Activated T-helper 2 cell treated with anti-CD3 and anti-CD28 coated beads, Interferon-gamma antibody, Interleukin-2, Interleukin-4, amounts not matched to agents 10 μg/mL and 5 μg/mL and 100 μg/mL, durations not matched to agents 14 hours and 24 hours and 36 hours (primary cell): ENCODE results near the gene STARD4. TPM values are rescaled to one million over a fixed set of nuclear protein-coding genes. Genes with fewer than 3 reads are reported as not detected.
A peak's percentile ranks its signal among the peaks of the same experiment; 100 is the strongest.

Source experiments
- DNase-seq: peaks from one replicate; pipeline ENCODE4 v3.0.0; 2021; ENCODE audit warnings: low spot score
- H3K27ac Mint-ChIP-seq: one replicate; pipeline ENCODE4 v1.8.0; 2021; ENCODE audit warnings: mixed read lengths
- H3K27me3 Mint-ChIP-seq: one replicate; pipeline ENCODE4 v1.8.0; 2021; ENCODE audit warnings: low read depth, mixed read lengths
- H3K36me3 Mint-ChIP-seq: one replicate; pipeline ENCODE4 v1.8.0; 2021; ENCODE audit warnings: low read depth, mixed read lengths
- H3K4me1 Mint-ChIP-seq: one replicate; pipeline ENCODE4 v1.8.0; 2021; ENCODE audit warnings: low read depth, mixed read lengths
- H3K4me3 Mint-ChIP-seq: one replicate; pipeline ENCODE4 v1.8.0; 2021; ENCODE audit warnings: low read depth, mild to moderate bottlenecking, moderate library complexity, mixed read lengths
- H3K9me3 Mint-ChIP-seq: one replicate; pipeline ENCODE4 v1.8.0; 2021; ENCODE audit warnings: mixed read lengths
- intact Hi-C: fragments of 100-400 bp; cut with micrococcal nuclease; formaldehyde crosslinking; loops from one replicate; pipeline ENCODE4 v1.15.1; 2023
- total RNA-seq: library from RNA; stranded (reverse); gene quantifications from 2 replicates; pipeline ENCODE4 v1.2.3, GENCODE V29; 2022

The STARD4 gene, protein sequence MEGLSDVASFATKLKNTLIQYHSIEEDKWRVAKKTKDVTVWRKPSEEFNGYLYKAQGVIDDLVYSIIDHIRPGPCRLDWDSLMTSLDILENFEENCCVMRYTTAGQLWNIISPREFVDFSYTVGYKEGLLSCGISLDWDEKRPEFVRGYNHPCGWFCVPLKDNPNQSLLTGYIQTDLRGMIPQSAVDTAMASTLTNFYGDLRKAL
- total RNA-seq: 222 and 230 TPM in 2 replicates

DNA sequence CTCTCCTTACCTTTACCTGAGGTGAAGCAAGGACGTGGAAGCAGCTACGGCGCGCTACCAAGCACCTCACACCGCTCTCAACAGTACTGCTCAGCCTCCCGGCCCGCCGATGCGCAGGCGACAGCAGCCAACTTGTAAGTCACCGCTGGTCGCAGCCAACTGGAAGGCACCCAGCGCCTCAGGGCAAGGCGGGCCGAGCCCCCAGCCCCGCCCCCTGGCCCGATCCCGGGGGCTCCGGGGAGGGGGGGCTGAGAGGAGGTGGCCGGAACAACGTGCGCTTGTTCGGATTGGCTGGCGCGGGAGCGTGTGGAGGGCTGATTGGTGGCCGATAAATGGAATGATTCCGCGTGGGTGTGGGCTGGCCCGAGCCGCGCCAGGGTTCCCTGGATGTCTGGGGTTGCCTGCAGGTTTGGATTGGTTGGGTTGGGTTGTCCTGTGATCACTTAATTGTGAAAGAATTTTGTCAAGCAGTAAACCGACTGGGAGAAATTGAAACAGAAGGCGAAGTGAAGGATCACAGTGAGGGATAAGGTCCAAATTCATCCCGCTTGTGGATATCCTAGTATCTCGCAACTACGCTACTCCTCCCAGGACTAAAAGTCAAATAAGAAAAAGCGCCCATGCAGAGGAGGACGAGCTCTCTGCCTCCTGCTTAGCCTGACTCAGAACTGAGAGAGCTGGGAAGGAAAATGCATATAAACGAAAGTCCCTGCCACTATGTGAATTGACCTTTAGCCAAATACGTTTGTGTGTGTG, at the start of gene STARD4:
Gene STARD4 (minus strand): TSS at position 161 of the 756 bp plus-strand sequence. CDS start 5,102 bp downstream, outside the sequence.
- H3K9me3 Mint-ChIP-seq: no peaks in the 10 kb centered on the region
- peaks cover 54% of the 10 kb centered on the region for H3K4me1 Mint-ChIP-seq
- peak; percentile 93 for DNase-seq
- peak within 1 kb of the TSS; percentile 99 for H3K27ac Mint-ChIP-seq
- intact Hi-C loops: loop anchor here (1.0 to 10.0 kb wide), 11 partner anchors 14 to 1192 kb away; partner anchors contain the start of gene WDR36
- H3K36me3 Mint-ChIP-seq: peaks cover 42% of the 10 kb centered on the region
- no peaks in the 10 kb centered on the region for H3K27me3 Mint-ChIP-seq
- peak within 1 kb of the TSS; percentile 92 for H3K4me3 Mint-ChIP-seq

DNA sequence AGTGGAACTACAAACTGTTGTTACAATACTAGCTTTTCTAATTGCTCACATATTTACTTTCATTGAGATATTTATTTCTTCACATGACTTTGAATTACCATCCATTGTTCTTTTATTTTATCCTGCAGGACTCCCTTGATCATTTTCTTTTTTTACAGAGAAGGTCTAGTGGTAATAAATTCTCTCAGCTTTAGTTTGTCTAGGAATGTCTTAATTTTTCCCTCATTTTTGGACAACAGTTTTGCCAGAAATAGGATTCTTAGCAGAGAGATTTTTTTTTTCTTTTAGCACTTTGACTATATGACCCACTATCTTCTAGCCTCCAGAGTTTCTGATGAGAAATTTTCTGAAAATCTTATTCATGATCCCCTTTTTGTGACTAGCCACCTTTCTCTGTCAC, 47.3 kb upstream of the STARD4 start:
- DNase-seq: no peak
- Mint-ChIP-seq H3K4me1 (no peaks in the 10 kb centered on the region), H3K27ac (no peak overlapping the region), H3K36me3 (no peaks in the 10 kb centered on the region), H3K27me3 (peaks cover 18% of the 10 kb centered on the region), H3K4me3 (no peak overlapping the region), H3K9me3 (peaks cover 17% of the 10 kb centered on the region)
- intact Hi-C loops: no loop called here

DNA sequence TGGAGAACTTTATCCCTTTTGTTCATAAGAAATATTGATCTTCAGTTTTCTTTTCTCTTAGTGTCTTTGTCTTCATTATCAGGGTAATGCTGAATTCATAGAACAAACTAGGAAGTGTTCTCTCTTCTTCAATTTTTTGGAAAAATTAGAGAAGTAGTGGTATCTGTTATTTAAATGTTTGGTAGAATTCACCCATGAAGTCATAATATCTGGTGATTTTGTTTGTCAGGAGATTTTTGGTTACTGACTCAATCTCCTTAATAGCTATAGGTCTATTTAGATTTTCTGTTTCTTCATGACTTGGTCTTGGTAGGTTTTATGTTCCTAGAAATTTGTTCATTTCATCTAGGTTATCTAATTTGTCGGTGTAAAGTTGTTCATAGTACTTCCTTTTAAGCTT, 45.4 kb upstream of the STARD4 start:
- Mint-ChIP-seq H3K4me3 (no peak overlapping the region), H3K36me3 (no peaks in the 10 kb centered on the region), H3K9me3 (peaks cover 17% of the 10 kb centered on the region), H3K27ac (no peak overlapping the region), H3K4me1 (peaks cover 5% of the 10 kb centered on the region), H3K27me3 (peaks cover 18% of the 10 kb centered on the region)
- DNase-seq: no peak
- intact Hi-C loops: no loop called here

DNA sequence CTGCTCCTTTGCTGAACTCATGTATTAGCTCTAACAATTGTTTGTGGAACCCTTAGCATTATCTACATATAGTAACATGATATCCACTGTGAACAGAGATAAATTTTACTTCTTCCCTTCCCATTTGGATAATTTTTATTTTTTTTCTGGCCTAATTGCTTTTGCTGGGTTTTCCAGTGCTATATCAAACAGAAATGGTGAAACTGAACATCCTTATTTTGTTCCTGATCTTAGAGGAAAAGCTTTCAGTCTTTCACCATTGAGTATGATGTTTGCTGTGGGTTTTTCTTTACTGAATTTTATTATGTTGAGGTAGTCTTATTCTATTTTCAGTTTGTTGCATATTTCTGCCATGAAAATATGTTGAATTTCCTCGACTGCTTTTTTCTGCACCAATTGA, 44.8 kb upstream of the STARD4 start:
- no peak for DNase-seq
- Mint-ChIP-seq H3K27me3 (peaks cover 15% of the 10 kb centered on the region), H3K36me3 (no peaks in the 10 kb centered on the region), H3K9me3 (peaks cover 17% of the 10 kb centered on the region), H3K27ac (no peak overlapping the region), H3K4me1 (peaks cover 7% of the 10 kb centered on the region), H3K4me3 (no peak overlapping the region)
- intact Hi-C loops: no loop called here

DNA sequence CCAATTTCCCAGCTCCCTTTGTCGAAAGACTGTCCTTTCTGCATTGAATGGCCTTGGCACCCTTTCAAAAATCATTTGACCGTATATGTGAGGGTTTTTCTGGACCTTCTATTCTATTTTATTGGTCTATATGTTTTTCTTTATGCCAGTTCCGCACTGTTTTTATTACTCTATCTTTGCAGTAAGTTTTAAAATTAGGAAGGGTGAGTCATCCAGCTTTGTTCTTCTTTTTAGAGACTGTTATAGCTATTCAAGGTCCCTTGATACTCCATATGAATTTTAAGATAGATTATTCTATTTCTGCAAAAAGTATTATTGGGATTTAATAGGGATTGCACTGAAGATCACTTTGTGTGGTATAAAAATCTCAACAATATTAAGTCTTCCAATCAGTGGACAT, 44.2 kb upstream of the STARD4 start:
- peaks cover 13% of the 10 kb centered on the region for H3K4me1 Mint-ChIP-seq
- peaks cover 17% of the 10 kb centered on the region for H3K9me3 Mint-ChIP-seq
- no peak overlapping the region for H3K4me3 Mint-ChIP-seq
- no peak overlapping the region for H3K27ac Mint-ChIP-seq
- no peak for DNase-seq
- H3K27me3 Mint-ChIP-seq: peaks cover 15% of the 10 kb centered on the region
- intact Hi-C loops: no loop called here
- no peaks in the 10 kb centered on the region for H3K36me3 Mint-ChIP-seq

DNA sequence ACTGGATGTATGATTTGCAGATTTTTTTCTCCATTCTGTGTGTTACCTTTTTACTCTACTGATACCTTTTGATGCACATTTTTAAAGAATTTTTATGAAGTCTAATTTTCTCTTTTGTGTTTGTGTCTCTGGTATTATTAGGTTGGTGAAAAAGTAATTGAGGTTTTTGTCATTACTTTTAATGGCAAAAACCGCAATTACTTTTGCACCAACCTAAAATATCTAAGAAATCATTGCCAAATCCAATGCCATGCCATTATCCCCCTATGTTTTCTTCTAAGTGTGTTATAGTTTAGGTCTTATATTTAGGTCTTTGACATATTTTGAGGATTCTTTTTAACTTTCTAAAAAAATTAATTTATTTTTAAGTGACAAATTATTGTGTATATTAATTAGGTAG, 43.4 kb upstream of the STARD4 start:
- no peak overlapping the region for H3K27ac Mint-ChIP-seq
- peaks cover 17% of the 10 kb centered on the region for H3K9me3 Mint-ChIP-seq
- intact Hi-C loops: no loop called here

DNA sequence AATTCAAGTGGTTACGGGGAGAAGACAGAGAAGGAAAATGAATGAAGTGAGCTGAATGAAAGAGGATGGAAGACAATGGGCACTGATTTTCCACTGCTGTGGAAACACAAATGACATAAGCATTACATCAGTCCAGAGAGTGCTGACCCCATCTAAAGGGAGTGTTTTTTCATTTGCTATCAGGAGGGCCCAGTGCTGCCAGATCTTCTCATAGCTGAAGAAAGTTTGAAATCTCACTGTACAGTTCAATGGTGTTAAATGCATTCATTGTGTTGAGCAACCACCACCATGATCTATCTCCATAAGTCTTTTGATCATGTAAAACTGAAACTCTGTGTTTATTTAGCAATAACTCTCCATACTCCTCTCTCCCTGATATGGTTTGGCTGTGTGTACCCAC, 41.5 kb upstream of the STARD4 start:
- H3K27ac Mint-ChIP-seq: no peak overlapping the region
- intact Hi-C loops: loop anchor here (5.0 kb wide), 2 partner anchors 143 to 203 kb away; partner anchors contain the start of gene NREP

More for the DNA sequence above, 43.4 kb upstream of the STARD4 start:
- Mint-ChIP-seq H3K4me1 (peaks cover 21% of the 10 kb centered on the region), H3K27me3 (peaks cover 15% of the 10 kb centered on the region), H3K36me3 (no peaks in the 10 kb centered on the region), H3K4me3 (no peak overlapping the region)
- DNase-seq: no peak

DNA sequence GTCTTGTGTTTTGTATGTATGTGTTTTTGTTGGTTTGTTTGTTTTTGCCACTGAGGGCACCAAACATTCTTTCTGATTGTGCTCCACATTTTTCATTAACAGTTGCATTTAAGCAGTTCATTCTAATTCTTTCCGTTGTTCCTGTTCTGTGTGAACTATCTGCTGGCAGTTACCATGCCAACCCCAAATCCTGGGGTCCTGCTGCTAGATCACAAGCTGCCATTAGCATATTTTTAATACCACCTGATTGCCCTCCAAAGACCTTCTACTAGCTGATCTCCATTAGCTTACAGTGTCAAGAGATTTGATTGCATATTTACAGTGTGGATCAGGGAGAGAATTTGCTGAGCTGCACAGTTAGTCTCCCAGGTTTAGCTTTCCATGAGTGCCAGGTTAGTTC, 40.6 kb upstream of the STARD4 start:
- Mint-ChIP-seq H3K36me3 (no peaks in the 10 kb centered on the region), H3K4me3 (no peak overlapping the region), H3K27me3 (peaks cover 6% of the 10 kb centered on the region), H3K27ac (no peak overlapping the region), H3K4me1 (peaks cover 30% of the 10 kb centered on the region), H3K9me3 (peaks cover 10% of the 10 kb centered on the region)
- no peak for DNase-seq
- intact Hi-C loops: loop anchor here (5.0 kb wide), 2 partner anchors 144 to 204 kb away; partner anchors contain the start of gene NREP

More for the DNA sequence above, 41.5 kb upstream of the STARD4 start:
- Mint-ChIP-seq H3K27me3 (peaks cover 6% of the 10 kb centered on the region), H3K36me3 (no peaks in the 10 kb centered on the region), H3K4me3 (no peak overlapping the region), H3K4me1 (peaks cover 30% of the 10 kb centered on the region), H3K9me3 (peaks cover 10% of the 10 kb centered on the region)
- DNase-seq: no peak

DNA sequence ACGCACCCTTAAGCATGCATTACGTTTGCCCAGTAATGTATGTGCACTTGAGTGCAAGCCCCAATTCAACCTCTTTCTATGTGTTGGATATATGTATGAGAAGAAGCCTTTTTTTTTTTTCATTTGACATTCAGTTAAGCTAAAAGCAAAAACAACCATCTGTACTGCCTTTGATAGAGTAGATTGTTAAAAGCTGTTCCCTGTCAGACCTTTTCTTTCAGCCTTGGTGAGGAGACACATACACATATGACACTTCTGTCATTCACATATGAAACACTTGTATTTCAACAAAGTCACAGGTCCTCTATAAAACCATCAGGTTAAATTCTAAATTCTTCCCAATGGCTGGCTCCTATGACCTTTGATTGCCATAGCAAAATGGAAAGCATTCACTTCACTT, 40.2 kb upstream of the STARD4 start:
- peaks cover 10% of the 10 kb centered on the region for H3K9me3 Mint-ChIP-seq
- no peak overlapping the region for H3K27ac Mint-ChIP-seq
- H3K36me3 Mint-ChIP-seq: no peaks in the 10 kb centered on the region
- intact Hi-C loops: loop anchor here (5.0 kb wide), 2 partner anchors 145 to 205 kb away; partner anchors contain the start of gene NREP
- H3K4me1 Mint-ChIP-seq: peaks cover 30% of the 10 kb centered on the region
- H3K27me3 Mint-ChIP-seq: peaks cover 2% of the 10 kb centered on the region
- no peak overlapping the region for H3K4me3 Mint-ChIP-seq
- DNase-seq: no peak

DNA sequence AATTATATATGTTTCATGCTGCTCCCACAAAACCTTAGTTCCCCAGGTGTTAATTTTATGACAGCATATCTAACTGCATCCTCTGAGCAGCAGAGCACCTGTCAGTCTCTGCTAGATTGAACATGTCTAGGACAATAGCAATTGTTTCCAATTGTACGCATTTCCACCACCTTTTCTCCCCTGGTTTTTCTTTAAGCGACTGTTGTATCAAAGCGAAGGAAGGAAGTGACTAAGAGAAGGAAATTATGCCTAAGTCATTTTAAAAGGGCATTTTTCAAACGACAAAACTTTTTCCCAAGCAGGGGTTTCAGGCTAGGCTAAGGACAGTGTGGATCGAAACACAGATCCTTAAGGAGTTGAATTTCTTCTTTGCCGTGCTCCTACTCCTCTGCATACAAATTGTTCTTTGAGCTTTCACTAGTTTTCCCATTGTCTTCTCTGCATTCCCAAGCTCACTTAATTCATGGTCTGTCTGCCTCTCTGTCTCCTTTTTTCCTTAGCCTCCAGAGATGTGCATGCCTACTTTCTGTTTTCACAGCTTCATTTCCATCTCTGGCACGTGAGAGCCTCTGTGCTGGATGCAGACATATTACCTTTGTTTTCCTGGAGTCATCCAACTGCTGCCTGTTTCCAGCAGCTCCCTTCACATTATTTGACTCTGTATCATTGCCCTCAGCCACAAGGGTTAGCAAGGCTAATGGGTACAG, 39.4 kb upstream of the STARD4 start:
- Mint-ChIP-seq H3K4me3 (no peak overlapping the region), H3K27ac (peak overlapping the region; percentile 43), H3K27me3 (no peaks in the 10 kb centered on the region), H3K4me1 (peaks cover 30% of the 10 kb centered on the region), H3K36me3 (no peaks in the 10 kb centered on the region), H3K9me3 (peaks cover 5% of the 10 kb centered on the region)
- no peak for DNase-seq
- intact Hi-C loops: loop anchor here (2.0 to 5.0 kb wide), 5 partner anchors 21 to 206 kb away; partner anchors contain the start of gene NREP

DNA sequence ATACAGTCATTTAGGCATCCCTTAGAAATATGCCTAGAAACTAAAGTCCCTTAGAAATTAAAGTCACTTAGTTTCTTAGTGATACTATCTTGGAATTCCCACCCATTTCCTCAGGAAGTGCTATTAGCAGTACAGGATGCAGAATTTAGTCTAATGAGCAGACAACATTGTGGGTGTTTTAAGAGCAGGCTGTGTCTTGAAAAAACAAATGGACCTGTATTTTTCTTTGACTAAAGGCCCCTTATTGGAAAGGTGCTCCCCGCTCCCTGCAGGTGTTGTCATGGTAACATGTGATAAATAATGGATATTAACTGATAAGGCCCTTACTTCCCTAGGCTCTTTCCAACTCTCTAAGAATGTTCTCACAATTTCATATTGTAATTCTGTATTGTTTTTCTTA, 38.8 kb upstream of the STARD4 start:
- H3K4me1 Mint-ChIP-seq: peaks cover 30% of the 10 kb centered on the region
- H3K4me3 Mint-ChIP-seq: no peak overlapping the region
- no peaks in the 10 kb centered on the region for H3K36me3 Mint-ChIP-seq
- peaks cover 5% of the 10 kb centered on the region for H3K9me3 Mint-ChIP-seq
- peak overlapping the region; percentile 43 for H3K27ac Mint-ChIP-seq
- no peak for DNase-seq
- intact Hi-C loops: loop anchor here (2.0 to 5.0 kb wide), 5 partner anchors 20 to 206 kb away; partner anchors contain the start of gene NREP
- no peaks in the 10 kb centered on the region for H3K27me3 Mint-ChIP-seq

DNA sequence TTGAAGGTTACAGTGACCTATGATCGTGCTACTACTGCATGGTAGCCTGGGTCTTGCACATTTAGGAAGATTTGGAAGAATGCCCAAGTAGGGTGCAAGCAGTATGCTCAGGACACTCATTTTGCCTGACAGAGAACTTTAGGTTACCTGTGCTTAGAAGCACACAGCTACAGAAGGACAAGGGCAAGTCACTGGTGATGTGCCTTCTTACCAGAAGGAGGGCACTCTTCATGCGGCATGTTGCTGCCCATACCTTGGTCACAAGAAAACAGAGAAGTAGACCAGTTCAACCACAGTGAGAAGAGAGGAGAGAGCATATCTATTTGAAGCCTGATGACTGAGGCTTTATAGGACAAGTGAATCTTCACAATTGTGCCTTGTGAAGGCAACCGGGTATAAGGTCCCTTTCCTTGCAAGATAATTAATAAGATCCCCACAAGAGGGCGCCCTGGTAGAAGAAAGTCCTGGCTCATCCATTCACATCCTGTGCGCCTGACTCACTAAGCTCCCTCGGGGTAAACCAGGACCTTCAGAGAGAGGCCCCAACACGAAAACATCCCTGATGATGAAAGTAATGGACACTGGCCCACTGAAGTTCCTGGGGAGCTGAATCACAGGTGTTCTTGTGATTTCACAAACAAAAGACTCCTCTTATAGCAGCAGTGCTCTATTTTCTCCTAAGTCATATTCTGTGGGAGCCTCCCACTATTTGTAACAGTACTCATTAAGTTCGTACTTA, 38.1 kb upstream of the STARD4 start:
- H3K4me3 Mint-ChIP-seq: no peak overlapping the region
- peaks cover 4% of the 10 kb centered on the region for H3K9me3 Mint-ChIP-seq
- H3K4me1 Mint-ChIP-seq: peaks cover 31% of the 10 kb centered on the region
- peaks cover 2% of the 10 kb centered on the region for H3K27me3 Mint-ChIP-seq
- peak; percentile 54 for DNase-seq
- H3K27ac Mint-ChIP-seq: peak overlapping the region; percentile 29
- no peaks in the 10 kb centered on the region for H3K36me3 Mint-ChIP-seq
- intact Hi-C loops: loop anchor here (1.0 to 5.0 kb wide), 7 partner anchors 20 to 597 kb away; partner anchors contain the start of gene NREP
